Memory B cell (primary cell): ENCODE results near the gene SCFD2.
"Not testable (repeated sequence)": the region's sequence is repeated elsewhere in the genome, so short reads cannot be mapped to it uniquely, and the experiment has no call there.

Source experiments
- ATAC-seq: fragments of 150-1000 bp; cut with Tn5 transposase; 2 replicates; pipeline ENCODE4 v1.10.0; 2021; ENCODE audit warnings: low read depth, mild to moderate bottlenecking, moderate library complexity
- DNase-seq, 2 donors: peaks; one replicate each; pipeline ENCODE4 v3.0.0; 2022; ENCODE audit warnings: low spot score in 2 of 2
- H3K27ac Mint-ChIP-seq: one replicate; pipeline ENCODE4 v1.8.0; 2022; ENCODE audit warnings: mild to moderate bottlenecking, moderate library complexity, mixed read lengths
- H3K27me3 Mint-ChIP-seq: one replicate; pipeline ENCODE4 v1.8.0; 2022; ENCODE audit warnings: mixed read lengths
- H3K36me3 Mint-ChIP-seq: one replicate; pipeline ENCODE4 v1.8.0; 2022; ENCODE audit warnings: mild to moderate bottlenecking, mixed read lengths
- H3K4me1 Mint-ChIP-seq: one replicate; pipeline ENCODE4 v1.8.0; 2022; ENCODE audit warnings: mixed read lengths
- H3K4me3 Mint-ChIP-seq: one replicate; pipeline ENCODE4 v1.8.0; 2022; ENCODE audit warnings: mild to moderate bottlenecking, moderate library complexity, mixed read lengths
- H3K9me3 Mint-ChIP-seq: one replicate; pipeline ENCODE4 v1.8.0; 2022; ENCODE audit warnings: mixed read lengths

SCFD2 gene

DNA sequence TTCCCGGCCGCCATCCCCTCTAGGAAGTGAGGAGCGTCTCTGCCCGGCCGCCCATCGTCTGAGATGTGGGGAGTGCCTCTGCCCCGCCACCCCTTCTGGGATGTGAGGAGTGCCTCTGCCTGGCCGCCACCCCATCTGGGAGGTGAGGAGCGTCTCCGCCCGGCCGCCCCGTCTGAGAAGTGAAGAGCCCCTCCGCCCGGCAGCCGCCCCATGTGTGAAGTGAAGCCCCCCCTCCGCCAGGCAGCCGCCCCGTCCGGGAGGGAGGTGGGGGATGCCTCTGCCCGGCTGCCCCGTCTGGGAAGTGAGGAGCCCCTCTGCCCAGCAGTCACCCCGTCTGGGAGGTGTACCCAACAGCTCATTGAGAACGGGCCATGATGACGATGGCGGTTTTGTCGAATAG lies 373.3 kb downstream of the SCFD2 start:
- H3K4me1 Mint-ChIP-seq, H3K4me3 Mint-ChIP-seq: not testable (repeated sequence)

DNA sequence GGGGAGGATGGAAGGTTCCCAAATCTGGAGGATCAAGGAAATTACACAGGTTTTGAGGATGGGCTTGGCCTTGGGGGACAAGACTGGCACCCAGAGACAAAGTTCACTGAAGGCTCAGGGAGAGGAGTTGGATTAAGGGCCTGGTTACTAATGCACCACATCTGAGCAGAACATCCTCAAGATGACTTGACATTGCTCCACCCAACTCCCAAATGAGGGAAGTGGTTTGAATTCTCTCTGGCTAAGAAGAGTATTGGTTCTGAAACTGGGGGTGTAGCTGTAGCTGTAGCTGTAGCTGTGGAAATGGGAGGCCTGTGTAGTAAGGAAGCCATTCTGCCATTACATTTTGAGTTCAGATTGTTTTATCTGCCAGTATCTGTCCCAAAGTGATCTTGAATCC lies 374.4 kb downstream of the SCFD2 start:
- Mint-ChIP-seq H3K27me3 (no peaks in the 10 kb centered on the region), H3K4me1 (no peaks in the 10 kb centered on the region), H3K9me3 (no peaks in the 10 kb centered on the region), H3K27ac (no peak overlapping the region), H3K4me3 (no peak overlapping the region), H3K36me3 (peaks cover 2% of the 10 kb centered on the region)
- no peak for DNase-seq
- no peak for ATAC-seq

More for the DNA sequence above, 373.3 kb downstream of the SCFD2 start:
- not testable (repeated sequence) for H3K27me3 Mint-ChIP-seq, H3K27ac Mint-ChIP-seq, DNase-seq, H3K9me3 Mint-ChIP-seq, H3K36me3 Mint-ChIP-seq, ATAC-seq

DNA sequence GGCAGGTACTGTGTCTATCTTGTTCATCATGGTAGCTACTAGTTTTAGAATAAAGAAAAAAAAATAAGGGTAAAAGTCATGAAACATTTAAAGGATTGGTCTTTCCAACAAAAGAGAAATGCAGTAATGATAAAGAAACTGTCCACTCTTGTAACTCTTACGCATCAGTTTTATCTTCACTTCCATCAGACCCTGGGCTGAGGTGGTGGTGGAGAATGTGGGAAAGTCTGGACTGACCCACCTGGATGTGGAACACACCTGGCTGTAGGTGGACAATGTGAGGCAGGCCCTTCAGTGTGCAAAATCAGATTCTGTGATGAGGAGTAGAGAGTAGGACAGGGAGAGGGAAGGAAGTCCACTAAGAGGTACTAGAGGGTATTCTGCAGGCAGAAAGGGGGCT lies 375.2 kb downstream of the SCFD2 start:
- Mint-ChIP-seq H3K27ac (no peak overlapping the region), H3K4me1 (no peaks in the 10 kb centered on the region), H3K36me3 (peaks cover 2% of the 10 kb centered on the region), H3K27me3 (no peaks in the 10 kb centered on the region), H3K9me3 (no peaks in the 10 kb centered on the region), H3K4me3 (no peak overlapping the region)
- ATAC-seq (no peak), DNase-seq (no peak)

DNA sequence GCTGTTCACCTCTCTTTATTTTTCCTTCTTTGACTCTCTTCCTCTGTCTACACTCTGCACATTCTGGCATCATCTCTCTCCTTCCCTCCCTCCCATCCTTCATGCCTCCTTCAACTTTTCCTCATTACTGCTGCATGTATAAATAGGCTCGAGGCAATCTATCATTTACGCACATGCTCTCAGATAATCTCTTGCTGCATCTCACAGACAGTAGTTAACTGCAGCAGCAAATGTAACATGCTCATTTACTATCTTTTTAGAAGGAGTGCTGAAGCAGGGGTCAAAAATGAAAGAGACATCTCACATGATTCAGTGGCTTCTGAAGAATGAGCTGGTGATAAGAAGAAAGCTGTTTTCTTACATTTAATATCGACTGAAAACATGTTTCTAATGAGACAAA lies 376.0 kb downstream of the SCFD2 start:
- Mint-ChIP-seq H3K4me1 (no peaks in the 10 kb centered on the region), H3K27me3 (no peaks in the 10 kb centered on the region), H3K27ac (no peak overlapping the region), H3K36me3 (peaks cover 2% of the 10 kb centered on the region), H3K9me3 (no peaks in the 10 kb centered on the region), H3K4me3 (no peak overlapping the region)
- ATAC-seq, result no peak
- no peak for DNase-seq

DNA sequence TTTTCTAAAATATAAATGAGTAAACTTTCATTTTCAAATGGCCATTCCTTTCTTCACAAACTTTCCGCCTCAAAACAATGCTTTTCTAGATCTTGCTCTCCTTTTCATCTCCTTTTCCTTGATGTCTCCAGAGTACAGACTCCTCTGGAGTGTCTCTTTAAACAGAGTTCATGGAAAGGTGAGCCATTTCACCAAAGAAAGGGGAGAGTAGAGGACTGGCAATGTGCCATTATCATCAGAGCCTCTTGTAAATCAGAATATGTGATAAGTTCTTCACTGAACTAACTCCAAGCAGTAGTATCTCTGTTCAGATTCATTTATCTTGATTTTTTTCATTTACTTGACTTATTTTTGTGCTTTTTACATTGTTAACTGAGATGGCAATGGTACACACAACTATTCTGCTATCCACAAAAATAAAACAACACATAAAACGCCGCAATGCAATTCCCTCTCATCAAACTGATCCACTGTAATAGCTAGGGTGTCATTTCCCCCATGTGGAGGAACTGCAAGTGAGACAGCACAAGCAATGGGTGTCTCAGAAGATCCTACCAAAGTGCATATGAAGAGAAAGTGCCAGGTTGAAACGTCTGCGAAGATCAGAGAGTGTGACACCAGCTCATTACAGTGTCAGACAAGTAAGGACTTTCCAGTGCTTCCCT lies 378.3 kb downstream of the SCFD2 start:
- DNase-seq, result no peak
- Mint-ChIP-seq H3K4me3 (no peak overlapping the region), H3K27ac (no peak overlapping the region), H3K4me1 (no peaks in the 10 kb centered on the region), H3K27me3 (no peaks in the 10 kb centered on the region), H3K9me3 (no peaks in the 10 kb centered on the region), H3K36me3 (peaks cover 2% of the 10 kb centered on the region)
- no peak for ATAC-seq

DNA sequence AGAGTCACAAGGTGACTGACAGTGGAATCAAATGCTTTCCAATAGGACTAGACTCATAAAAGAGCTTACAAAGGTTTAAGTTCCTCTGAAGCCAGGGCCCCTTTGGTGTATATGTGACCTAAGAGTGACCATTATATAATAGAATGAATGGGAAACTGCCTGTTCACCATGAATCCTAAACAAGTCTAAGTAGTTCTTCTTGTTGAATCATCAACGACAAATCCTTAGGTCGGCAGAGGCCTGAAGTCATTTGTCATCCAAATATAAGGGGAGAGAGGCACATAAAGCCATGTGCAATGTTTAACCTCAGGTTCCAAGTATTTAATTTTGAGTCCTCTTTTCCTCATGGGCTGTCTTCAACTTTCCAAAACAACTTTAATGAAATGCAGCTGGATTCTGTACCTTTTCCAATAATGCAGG lies 381.4 kb downstream of the SCFD2 start:
- H3K4me1 Mint-ChIP-seq, result peaks cover 2% of the 10 kb centered on the region
- no peaks in the 10 kb centered on the region for H3K27me3 Mint-ChIP-seq
- no peaks in the 10 kb centered on the region for H3K36me3 Mint-ChIP-seq
- no peaks in the 10 kb centered on the region for H3K9me3 Mint-ChIP-seq
- ATAC-seq (no peak), DNase-seq (no peak)
- no peak overlapping the region for H3K27ac Mint-ChIP-seq
- no peak overlapping the region for H3K4me3 Mint-ChIP-seq

DNA sequence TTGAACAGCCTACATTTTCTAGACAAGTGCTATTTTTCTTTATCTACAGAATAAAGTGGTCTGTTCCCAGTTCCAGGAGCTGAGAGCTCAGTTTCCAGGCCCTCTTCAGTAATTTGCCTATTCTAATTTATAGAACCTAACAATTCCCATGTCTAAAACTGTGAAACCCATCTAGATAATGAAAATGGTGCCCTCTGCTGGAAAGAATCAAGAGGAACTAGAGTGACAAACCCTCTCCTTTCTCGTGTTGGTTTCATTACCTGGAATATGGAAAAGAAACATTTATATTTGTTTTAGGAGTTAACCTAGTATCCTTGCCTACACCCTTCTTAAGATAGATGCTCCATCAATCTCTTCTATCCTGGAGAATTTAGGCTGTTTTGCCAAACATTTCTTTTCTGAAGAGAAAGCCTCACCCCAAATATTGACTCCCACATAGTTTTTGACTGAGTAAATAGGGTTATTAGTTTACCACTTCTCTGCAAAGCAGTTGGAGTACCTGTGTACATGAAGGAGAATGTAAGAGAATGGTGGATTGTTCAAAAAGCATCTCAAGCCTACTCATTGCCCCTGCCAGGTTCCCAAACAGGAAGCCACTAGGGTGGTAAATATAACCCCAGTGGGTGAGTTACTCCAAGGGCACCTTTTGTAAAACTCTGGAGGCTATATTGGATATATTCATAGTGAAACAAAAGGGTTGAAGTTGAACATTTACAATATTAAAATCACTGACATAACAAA lies 382.1 kb downstream of the SCFD2 start:
- Mint-ChIP-seq H3K27ac (no peak overlapping the region), H3K36me3 (no peaks in the 10 kb centered on the region), H3K4me3 (no peak overlapping the region), H3K4me1 (peaks cover 2% of the 10 kb centered on the region), H3K27me3 (no peaks in the 10 kb centered on the region), H3K9me3 (no peaks in the 10 kb centered on the region)
- ATAC-seq, result peak; percentile 46
- DNase-seq, result peak in 1 of 2 donors; percentile 44

DNA sequence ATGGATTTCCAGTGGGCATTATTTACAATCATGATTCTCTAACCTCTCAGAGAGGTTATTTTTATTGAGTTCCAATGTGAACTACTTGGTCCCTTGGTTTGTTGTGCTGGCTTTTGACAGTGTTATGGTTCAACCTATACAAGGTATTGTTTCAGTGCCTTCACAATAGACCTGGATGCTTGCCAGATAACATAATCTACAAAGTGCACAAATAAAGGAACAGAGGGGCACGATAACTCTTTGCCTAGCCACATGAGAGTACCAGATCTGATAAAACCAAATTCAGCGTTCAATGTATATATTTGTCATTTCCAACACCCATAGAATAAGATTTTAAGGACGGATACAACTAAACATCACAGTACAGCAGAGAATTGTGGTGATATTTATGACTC lies 382.9 kb downstream of the SCFD2 start:
- Mint-ChIP-seq H3K9me3 (no peaks in the 10 kb centered on the region), H3K4me1 (peaks cover 2% of the 10 kb centered on the region), H3K4me3 (no peak overlapping the region), H3K36me3 (peaks cover under 1% of the 10 kb centered on the region), H3K27me3 (no peaks in the 10 kb centered on the region), H3K27ac (no peak overlapping the region)
- DNase-seq, result no peak
- no peak for ATAC-seq

DNA sequence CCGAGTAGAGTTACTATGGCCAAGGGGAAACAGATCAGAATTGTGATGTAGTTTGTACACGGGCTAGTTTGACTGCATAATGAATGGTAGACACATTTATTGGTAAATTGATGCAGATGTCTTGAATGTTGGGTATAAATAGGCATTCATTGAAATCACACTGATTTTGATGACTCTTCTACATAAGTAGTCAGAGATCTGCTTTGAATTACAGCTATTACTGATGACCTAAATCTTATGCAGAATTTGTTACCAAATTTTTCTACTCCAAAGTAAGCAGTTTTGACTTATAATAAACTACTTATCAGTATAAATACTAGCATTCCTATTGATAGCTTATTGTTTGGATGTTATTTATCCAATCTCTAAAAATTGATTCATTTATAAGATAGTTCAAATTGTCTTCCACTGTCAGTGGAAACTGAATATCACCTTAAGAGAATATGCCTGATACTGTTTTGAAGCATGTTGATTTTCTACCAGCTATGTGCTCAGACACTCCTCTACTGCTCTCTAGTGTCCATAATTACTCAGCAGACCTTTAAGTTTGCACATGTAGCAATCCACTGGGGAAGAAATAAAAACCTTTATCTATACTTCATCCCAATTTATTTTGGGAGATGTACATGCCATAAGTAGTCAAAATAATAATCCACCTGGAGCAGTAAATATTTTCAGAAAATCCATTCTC lies 383.5 kb downstream of the SCFD2 start:
- peaks cover 2% of the 10 kb centered on the region for H3K4me1 Mint-ChIP-seq
- no peaks in the 10 kb centered on the region for H3K27me3 Mint-ChIP-seq
- H3K9me3 Mint-ChIP-seq, result no peaks in the 10 kb centered on the region
- no peak for DNase-seq
- H3K27ac Mint-ChIP-seq, result no peak overlapping the region
- ATAC-seq, result no peak
- peaks cover 3% of the 10 kb centered on the region for H3K36me3 Mint-ChIP-seq
- H3K4me3 Mint-ChIP-seq, result no peak overlapping the region

DNA sequence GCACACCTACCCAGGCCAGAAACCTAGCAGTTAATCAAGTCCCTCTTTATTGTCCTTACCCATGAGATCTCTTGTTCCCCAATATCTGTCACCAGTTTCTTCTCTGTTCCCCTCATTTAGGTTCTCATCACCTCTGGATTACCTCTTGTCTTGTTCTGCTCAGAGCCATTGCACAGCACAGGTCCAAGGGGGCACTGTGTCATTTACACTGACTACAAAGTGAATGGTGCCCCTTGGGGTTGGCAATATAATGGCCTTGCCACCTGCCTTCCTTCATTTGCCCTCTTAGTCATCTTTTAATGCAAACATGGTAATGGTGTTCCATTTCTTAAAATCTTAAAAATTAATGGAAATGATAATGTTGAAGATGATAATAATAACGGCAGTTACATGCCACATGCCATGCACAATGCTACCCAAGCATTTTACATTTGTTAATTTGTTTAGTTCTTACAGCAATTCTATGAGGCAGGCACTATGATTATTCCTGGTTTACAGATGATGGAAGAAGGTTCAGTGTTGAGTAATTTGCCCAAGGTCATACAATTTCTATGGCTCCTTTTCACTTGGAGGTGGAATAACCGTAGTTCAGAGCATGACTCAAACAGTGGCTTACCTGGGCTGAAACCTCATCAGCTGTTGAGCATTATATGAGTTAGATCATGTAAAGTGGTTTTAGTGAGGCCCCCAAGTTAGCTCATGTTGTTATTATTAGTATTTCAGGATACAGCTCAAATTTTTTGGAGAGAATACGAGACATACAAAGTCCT lies 385.9 kb downstream of the SCFD2 start:
- H3K9me3 Mint-ChIP-seq, result no peaks in the 10 kb centered on the region
- DNase-seq, result no peak
- no peak for ATAC-seq
- H3K27ac Mint-ChIP-seq, result no peak overlapping the region
- H3K4me3 Mint-ChIP-seq, result no peak overlapping the region
- H3K36me3 Mint-ChIP-seq, result peaks cover 5% of the 10 kb centered on the region
- no peaks in the 10 kb centered on the region for H3K27me3 Mint-ChIP-seq
- peaks cover 2% of the 10 kb centered on the region for H3K4me1 Mint-ChIP-seq

DNA sequence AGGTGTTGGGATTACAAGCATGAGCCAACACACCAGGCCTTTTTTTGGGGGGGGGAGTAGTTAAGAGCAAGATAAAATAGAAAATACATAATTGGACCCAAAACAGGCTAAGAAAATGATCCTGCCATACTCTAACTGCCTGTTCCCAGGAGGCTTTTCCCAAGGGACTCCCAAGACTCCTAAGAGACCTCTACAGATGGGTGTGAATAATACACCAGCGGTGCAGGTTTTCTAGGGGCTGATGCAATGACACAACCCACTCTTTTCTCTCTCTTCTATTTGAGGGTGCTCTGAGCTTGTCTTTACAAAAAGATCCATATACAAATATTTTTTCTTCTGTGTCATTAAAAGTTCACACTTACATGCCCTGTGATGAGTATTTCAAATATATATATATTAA lies 386.8 kb downstream of the SCFD2 start:
- no peak for ATAC-seq
- no peaks in the 10 kb centered on the region for H3K9me3 Mint-ChIP-seq

DNA sequence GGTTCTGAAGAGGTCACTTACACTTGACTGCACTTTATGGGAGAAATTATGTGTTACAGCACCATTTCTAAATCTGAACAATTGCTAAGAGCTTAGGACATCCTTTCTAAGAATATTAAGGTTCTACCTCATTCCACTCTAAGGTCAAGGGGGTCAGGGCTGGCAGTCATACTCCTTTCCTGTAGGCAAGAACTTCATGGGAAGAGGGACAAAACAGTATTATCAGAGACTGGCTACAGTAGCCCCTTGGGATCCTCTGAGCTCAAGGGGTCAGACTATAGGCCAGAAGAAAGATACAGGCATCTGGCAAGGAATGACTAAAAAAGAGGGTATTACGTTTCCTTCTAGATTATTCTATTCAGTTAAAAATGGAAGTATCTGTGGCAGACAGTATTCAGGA lies 388.6 kb downstream of the SCFD2 start:
- H3K36me3 Mint-ChIP-seq, result peaks cover 5% of the 10 kb centered on the region
- no peak for DNase-seq

More for the DNA sequence above, 386.8 kb downstream of the SCFD2 start:
- Mint-ChIP-seq H3K27ac (no peak overlapping the region), H3K27me3 (no peaks in the 10 kb centered on the region), H3K4me1 (peaks cover 2% of the 10 kb centered on the region), H3K36me3 (peaks cover 5% of the 10 kb centered on the region), H3K4me3 (no peak overlapping the region)
- no peak for DNase-seq

DNA sequence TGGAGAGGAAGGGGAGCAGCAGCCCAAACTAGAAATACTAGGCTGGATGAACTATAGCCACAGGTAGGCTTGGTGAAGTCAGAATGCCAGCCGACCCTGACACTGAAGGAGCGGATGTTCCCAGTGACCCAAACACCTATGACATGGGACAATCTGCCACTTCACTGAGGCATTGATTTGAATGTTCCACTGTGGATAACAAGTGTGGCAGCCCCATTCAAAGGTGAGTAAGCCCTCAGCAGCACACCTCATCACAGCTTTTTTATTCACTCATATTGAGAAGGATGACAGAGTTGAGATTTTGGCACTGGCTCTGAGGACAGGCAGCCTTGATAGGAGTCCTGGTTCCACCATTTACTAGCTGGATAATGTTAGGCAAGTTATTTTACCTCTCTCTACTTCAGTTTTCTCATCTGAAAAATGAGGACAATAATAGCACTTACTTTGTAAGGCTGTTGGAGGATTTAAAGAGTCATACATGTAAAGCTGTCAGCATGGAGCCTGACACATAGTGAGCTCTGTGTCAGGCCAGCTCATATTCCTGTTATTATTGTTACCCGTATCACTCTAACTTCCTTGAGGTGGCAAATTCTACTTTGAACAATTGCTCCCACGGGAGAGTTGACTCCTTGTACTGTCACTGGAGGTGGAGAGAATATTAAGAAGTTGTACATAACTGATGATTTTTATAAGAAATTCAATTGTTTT lies 389.2 kb downstream of the SCFD2 start:
- H3K27ac Mint-ChIP-seq, result no peak overlapping the region
- peaks cover 2% of the 10 kb centered on the region for H3K9me3 Mint-ChIP-seq
- ATAC-seq, result no peak
- no peak overlapping the region for H3K4me3 Mint-ChIP-seq
- peaks cover 9% of the 10 kb centered on the region for H3K36me3 Mint-ChIP-seq
- peaks cover under 1% of the 10 kb centered on the region for H3K4me1 Mint-ChIP-seq
- no peak for DNase-seq
- no peaks in the 10 kb centered on the region for H3K27me3 Mint-ChIP-seq

More for the DNA sequence above, 388.6 kb downstream of the SCFD2 start:
- Mint-ChIP-seq H3K9me3 (no peaks in the 10 kb centered on the region), H3K4me3 (no peak overlapping the region), H3K27me3 (no peaks in the 10 kb centered on the region), H3K4me1 (peaks cover 2% of the 10 kb centered on the region), H3K27ac (no peak overlapping the region)
- no peak for ATAC-seq
